GM19455 (cell line): Measurements from ENCODE around the gene ANKRD63.

ENCODE experiments used
- ATAC-seq: cut with Tn5 transposase; IDR thresholded peaks from one replicate; pipeline ENCODE4 v1.9.1; 2021; ENCODE audit not compliant: unreplicated experiment

Gene ANKRD63

DNA sequence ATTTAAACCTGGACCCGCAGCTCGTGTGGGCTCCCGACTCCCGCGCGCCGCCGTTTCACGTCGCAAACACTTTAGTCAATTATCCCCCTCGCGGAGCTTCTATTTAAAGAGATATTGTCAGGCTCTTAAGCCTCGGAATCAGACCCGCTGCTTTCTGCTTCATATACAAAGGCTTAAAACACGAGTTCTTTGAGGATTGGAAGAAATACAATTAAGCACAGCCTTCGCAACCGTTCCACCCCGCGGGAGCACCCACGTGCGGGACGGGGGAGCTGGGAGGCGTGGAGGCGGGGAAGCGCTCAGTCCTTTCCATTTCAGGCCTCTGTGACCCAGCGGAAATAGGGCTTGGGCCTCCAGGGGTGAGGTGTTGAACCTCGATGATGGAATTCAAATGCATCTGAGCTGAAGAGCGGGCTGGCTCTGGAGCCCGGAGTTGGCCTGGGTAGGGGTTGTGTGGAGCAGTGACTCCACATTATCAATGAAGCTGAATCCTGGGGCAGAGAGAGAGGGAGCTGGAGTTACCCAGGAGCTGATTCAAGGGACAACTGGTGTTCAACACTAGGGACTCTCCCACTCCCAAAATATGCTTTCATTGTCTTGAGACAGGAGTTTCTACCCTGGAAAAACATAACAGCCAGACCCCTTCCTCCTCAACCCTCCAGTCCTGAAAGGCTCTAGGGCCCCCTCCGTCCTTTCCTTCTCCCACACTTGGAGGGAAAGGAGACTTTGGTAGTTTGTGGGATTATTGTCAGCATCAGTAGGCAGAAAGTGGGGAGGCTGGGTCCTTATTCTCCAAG lies 2.4 kb downstream of the ANKRD63 start:
- no peak for ATAC-seq

GRCh38 chr15:40279437-40280141 lies 3.3 kb downstream of the ANKRD63 start:
- ATAC-seq: no peak

- no peak for ATAC-seq
Observed at GRCh38 chr15:40278026-40278425, 4.8 kb downstream of the ANKRD63 start.

DNA sequence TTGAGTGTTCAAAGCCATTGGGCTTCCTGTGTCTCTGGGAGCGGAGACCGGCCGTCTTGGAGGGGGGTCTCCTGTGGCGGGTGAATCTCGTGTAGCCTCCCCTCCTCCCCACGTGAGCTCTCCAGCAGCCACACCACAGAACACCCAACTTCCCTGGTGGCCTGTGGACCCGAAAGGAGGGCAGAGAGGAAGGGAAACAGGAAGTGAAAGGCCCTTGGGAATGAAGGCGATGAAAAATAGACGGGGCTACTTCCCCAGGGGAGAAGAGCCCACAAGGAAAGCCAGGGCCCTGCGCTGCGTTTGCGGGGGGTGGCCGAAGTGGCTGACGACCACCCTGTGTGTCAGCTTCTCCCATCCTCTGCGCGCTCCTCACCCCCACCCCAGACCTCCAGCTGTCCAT lies 5.4 kb downstream of the ANKRD63 start:
- ATAC-seq: no peak

DNA sequence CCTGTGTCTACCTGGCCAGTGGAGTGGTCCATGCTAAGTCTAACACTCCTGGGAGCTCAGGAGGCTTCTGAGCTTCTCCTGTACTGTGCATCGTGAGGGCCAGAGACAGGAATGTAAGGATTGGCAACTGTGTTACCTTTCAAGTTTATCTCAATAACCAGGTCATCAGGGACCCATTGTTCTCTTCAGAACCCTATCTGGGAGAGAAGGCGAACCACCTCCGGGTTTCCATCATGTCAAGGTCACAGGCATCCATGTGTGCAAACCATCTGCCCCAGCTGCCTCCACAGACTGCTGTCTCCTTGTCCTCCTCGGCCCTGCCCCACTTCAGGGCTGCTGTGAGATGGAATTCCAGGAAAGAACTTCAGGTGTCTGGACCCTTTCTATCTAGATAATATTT lies 5.9 kb downstream of the ANKRD63 start:
- ATAC-seq: no peak

GRCh38 chr15:40275954-40276353 lies 6.9 kb downstream of the ANKRD63 start:
- no peak for ATAC-seq

GRCh38 chr15:40275523-40275922 lies 7.3 kb downstream of the ANKRD63 start:
- ATAC-seq: no peak

- no peak for ATAC-seq
Observed at GRCh38 chr15:40274350-40275274, 8.3 kb downstream of the ANKRD63 start.

DNA sequence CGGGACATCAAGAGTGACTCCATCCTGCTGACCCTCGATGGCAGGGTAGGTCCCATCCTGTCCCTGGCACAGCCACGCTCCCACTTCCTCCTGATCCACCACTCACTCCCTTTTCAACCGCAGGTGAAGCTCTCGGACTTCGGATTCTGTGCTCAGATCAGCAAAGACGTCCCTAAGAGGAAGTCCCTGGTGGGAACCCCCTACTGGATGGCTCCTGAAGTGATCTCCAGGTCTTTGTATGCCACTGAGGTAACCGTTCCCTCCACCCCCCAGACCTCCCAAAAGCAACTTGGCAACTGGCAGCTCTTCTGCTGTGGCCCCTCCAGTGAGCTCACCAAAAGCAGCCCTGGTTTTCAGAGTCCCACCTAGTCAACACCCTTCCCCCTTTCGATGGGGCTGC lies 9.4 kb downstream of the ANKRD63 start:
- no peak for ATAC-seq

DNA sequence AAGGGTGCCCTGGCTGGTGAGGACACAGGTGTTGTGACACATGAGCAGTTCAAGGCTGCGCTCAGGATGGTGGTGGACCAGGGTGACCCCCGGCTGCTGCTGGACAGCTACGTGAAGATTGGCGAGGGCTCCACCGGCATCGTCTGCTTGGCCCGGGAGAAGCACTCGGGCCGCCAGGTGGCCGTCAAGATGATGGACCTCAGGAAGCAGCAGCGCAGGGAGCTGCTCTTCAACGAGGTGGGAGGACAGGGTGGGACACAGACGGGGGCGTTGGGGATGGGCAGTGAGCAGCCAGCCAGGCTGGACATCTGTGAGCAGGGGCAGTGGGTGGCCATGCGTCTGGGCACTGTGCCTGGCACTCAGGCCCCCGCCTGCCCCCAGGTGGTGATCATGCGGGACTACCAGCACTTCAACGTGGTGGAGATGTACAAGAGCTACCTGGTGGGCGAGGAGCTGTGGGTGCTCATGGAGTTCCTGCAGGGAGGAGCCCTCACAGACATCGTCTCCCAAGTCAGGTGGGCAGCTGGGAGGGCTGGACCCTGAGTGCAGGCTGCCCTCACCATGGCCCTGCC lies 10.3 kb downstream of the ANKRD63 start:
- ATAC-seq: no peak

DNA sequence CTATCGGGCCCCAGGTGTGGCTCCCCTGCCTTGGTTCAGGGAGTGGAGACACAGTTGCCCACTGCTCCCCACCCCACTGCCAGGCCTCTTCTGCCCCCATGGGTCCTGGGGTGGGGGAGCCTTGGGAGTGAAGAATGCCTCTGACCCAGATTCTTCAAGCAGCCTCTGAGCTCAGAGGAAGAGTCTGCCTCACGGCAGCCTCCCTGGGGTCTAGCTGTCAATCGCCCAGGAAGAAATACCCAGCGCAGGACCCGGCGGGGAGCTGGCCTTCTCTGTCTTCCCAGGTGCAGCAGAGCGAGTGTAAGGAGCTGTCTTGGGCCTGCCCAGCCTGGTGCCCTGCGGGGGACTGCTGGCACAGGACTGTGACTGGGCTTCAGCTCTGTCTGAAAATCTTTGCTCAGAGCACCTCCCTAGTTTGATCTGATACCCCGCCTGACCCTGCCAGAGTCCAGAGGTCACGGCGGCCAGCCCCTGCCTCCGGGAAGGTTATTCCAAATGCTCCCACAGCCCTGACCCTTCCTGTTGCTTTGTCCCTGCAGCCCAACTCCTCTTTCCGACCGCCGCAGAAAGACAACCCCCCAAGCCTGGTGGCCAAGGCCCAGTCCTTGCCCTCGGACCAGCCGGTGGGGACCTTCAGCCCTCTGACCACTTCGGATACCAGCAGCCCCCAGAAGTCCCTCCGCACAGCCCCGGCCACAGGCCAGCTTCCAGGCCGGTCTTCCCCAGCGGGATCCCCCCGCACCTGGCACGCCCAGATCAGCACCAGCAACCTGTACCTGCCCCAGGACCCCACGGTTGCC lies 11.0 kb downstream of the ANKRD63 start:
- no peak for ATAC-seq

DNA sequence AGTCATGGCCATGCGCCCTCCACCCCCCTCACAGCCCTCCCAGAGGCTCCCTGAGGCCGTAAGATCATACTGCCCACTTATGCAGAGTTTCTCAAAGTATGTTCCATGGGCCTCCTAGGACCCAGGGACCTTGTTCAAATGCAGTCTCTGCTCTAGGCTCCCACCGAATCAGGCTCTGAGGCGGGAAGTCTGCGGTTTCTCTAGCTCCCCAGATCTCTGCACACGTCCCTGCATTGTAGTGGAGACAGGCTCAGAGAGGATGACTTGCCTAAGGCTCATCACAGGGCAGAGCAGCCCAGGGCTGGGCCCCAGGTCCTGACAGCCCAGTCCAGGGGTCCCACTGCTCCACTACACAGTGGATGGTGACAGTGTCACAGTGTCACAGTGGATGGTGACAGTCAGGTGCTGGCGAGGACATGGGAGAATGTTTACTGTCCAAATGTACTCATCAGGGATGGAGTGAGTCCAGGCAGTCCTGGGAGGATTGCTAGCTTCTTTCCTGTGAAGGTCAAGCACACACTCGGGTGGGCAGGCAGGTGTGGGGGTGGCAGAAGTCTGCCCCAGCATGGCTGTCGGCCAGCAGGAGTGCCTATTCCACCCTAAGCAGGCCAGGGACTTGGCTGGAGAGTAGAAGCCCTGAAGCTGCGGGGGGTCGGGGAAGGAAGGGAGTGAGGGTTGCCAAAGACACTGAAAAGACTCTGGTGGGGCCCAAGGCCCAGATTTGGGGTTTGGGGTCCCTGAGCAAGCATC lies 12.4 kb downstream of the ANKRD63 start:
- no peak for ATAC-seq

GRCh38 chr15:40269604-40270003 lies 13.3 kb downstream of the ANKRD63 start:
- ATAC-seq: no peak

DNA sequence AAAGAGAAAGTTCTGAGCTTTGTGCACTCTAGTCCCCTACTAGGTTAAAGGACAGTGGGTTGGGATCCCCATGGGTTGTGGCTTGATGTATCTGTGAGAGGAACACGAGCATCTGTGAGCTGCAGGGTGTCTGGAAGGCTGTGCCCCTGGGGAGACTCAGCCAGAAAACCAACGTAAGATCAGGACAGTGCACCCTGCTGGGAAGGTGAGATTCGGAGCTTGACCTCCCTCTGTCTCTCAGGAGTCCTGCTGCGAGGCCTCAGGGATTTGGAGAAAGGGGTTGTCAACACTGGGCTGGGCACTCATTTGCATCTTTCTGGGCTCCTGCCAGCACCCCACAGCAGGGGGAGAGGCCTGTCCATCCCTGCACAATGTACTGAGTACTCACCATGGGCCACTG lies 15.2 kb downstream of the ANKRD63 start:
- ATAC-seq: no peak

GRCh38 chr15:40266828-40267304 lies 16.0 kb downstream of the ANKRD63 start:
- ATAC-seq: no peak

- ATAC-seq: no peak
Observed at GRCh38 chr15:40265875-40266274, 17.0 kb downstream of the ANKRD63 start.

GRCh38 chr15:40265355-40265754 lies 17.5 kb downstream of the ANKRD63 start:
- no peak for ATAC-seq

GRCh38 chr15:40264321-40265153 lies 18.3 kb downstream of the ANKRD63 start:
- ATAC-seq: no peak
